ENCODE measurements around the gene AMHR2. TPM values are rescaled to one million over a fixed set of nuclear protein-coding genes. Genes with fewer than 3 reads are reported as not detected.
A peak's percentile ranks its signal among the peaks of the same experiment; 100 is the strongest.
"Not testable (repeated sequence)": the region's sequence is repeated elsewhere in the genome, so short reads cannot be mapped to it uniquely, and the experiment has no call there.

Gene AMHR2
- total RNA-seq (2021) (not detected in 2 replicates), Bru-seq, nascent RNA (not detected), BruChase-seq, experiment 1, labeled RNA remaining after a 2-hour chase (not detected), BruChase-seq, experiment 2, labeled RNA remaining after a 6-hour chase (not detected)
- long read RNA-seq, result 0 reads

GRCh38 chr12:53423597-53423996 is at the start of gene AMHR2:
AMHR2 (plus strand) TSS chr12:53423855; CDS start chr12:53423935, 80 bp downstream.
- H3K9me3 ChIP-seq (ENCODE audit: insufficient read depth, low read depth), result no peaks in the 10 kb centered on the region
- no TSS peak for BruUV-seq (replicated peaks)
- H4K20me1 ChIP-seq (ENCODE audit: insufficient read depth), result no peaks in the 10 kb centered on the region
- no peaks in the 10 kb centered on the region for H3K9me2 ChIP-seq (ENCODE audit: insufficient read depth)
- no peak for TF ChIP-seq CTCF (conservative IDR thresholded peaks at IDR 0.05)
- TF ChIP-seq EZH2 (IDR thresholded peaks at IDR 0.05; ENCODE audit: low read depth), result no peak
- no peaks in the 10 kb centered on the region for H3K27me3 ChIP-seq (ENCODE audit: insufficient read depth, low read depth)
- no peak for DNase-seq
- CTCF ChIA-PET, result no interaction called here
- no peak within 1 kb of the TSS for H2AFZ ChIP-seq
- H3K79me2 ChIP-seq (ENCODE audit: low read depth), result no peaks in the 10 kb centered on the region
- peaks cover 39% of the 10 kb centered on the region for H3K4me1 ChIP-seq (replicated peaks; ENCODE audit: insufficient read depth)
- H3K27ac ChIP-seq, result no peak within 1 kb of the TSS
- H3K36me3 ChIP-seq (ENCODE audit: low read depth), result no peaks in the 10 kb centered on the region
- H3K4me3 ChIP-seq, result no peak within 1 kb of the TSS
- H3F3A ChIP-seq (ENCODE audit: insufficient read depth, low read depth), result peaks cover 35% of the 10 kb centered on the region
- POLR2A ChIA-PET (ENCODE audit: unreplicated experiment), result no interaction called here
- intact Hi-C loops (cut with micrococcal nuclease; ENCODE audit: unreplicated experiment), result loop anchor here (5.0 kb wide), 1 partner anchor 41 kb away; the partner anchor contains the start of gene SP1
- no peak within 1 kb of the TSS for H3K4me2 ChIP-seq

GRCh38 chr12:53374277-53374676 is 49.4 kb upstream of the AMHR2 start:
- POLR2A ChIA-PET (ENCODE audit: unreplicated experiment), result not testable (repeated sequence)

GRCh38 chr12:53376747-53377146 is 46.9 kb upstream of the AMHR2 start:
- no TSS peak for BruUV-seq (replicated peaks)
- Histone ChIP-seq H3K9me3 (ENCODE audit: insufficient read depth, low read depth) (no peaks in the 10 kb centered on the region), H3F3A (ENCODE audit: insufficient read depth, low read depth) (peaks cover 40% of the 10 kb centered on the region)

More at GRCh38 chr12:53374277-53374676, 49.4 kb upstream of the AMHR2 start:
- H3K4me3 ChIP-seq; H3K36me3 ChIP-seq (ENCODE audit: low read depth); H4K20me1 ChIP-seq (ENCODE audit: insufficient read depth); intact Hi-C loops (cut with micrococcal nuclease; ENCODE audit: unreplicated experiment); H2AFZ ChIP-seq; H3K9me3 ChIP-seq (ENCODE audit: insufficient read depth, low read depth); DNase-seq; BruUV-seq (replicated peaks); H3K27me3 ChIP-seq (ENCODE audit: insufficient read depth, low read depth); H3K79me2 ChIP-seq (ENCODE audit: low read depth); H3K9me2 ChIP-seq (ENCODE audit: insufficient read depth); H3K4me2 ChIP-seq: not testable (repeated sequence)
- peaks cover 50% of the 10 kb centered on the region for H3F3A ChIP-seq (ENCODE audit: insufficient read depth, low read depth)
- H3K4me1 ChIP-seq (replicated peaks; ENCODE audit: insufficient read depth), result peaks cover 43% of the 10 kb centered on the region
- peak overlapping the region; percentile 57; the same call in 1 of the 2 replicates for H3K27ac ChIP-seq
- CTCF ChIA-PET, result interaction anchor here (0.8 kb wide), 1 partner anchor 47 kb away, joined by 5 read pairs; no protein-coding TSS in a partner anchor

More at GRCh38 chr12:53376747-53377146, 46.9 kb upstream of the AMHR2 start:
- Histone ChIP-seq H3K9me2 (ENCODE audit: insufficient read depth) (no peaks in the 10 kb centered on the region), H2AFZ (no peak overlapping the region), H3K36me3 (ENCODE audit: low read depth) (no peaks in the 10 kb centered on the region), H3K4me2 (no peak overlapping the region), H3K4me3 (no peak overlapping the region), H3K27me3 (ENCODE audit: insufficient read depth, low read depth) (no peaks in the 10 kb centered on the region), H3K79me2 (ENCODE audit: low read depth) (peaks cover 9% of the 10 kb centered on the region), H3K4me1 (replicated peaks; ENCODE audit: insufficient read depth) (peaks cover 28% of the 10 kb centered on the region), H3K27ac (no peak overlapping the region), H4K20me1 (ENCODE audit: insufficient read depth) (no peaks in the 10 kb centered on the region)
- intact Hi-C loops (cut with micrococcal nuclease; ENCODE audit: unreplicated experiment), result no loop called here
- ChIA-PET CTCF (no interaction called here), POLR2A (ENCODE audit: unreplicated experiment) (no interaction called here)
- DNase-seq, result no peak
- TF ChIP-seq CTCF (conservative IDR thresholded peaks at IDR 0.05), result no peak
- TF ChIP-seq EZH2 (IDR thresholded peaks at IDR 0.05; ENCODE audit: low read depth), result no peak

All from PC-9 (cell line).